IMR-90 (cell line): ENCODE data around the gene FAM200C. TPM values are rescaled to one million over a fixed set of nuclear protein-coding genes. Genes with fewer than 3 reads are reported as not detected.

Source experiments
- ATAC-seq: fragments of 200-7000 bp; cut with Tn5 transposase; 2 replicates; pipeline ENCODE4 v1.9.1; 2020; ENCODE audit warnings: low read depth, mild to moderate bottlenecking, moderate library complexity
- BruUV-seq: library from RNA; stranded (reverse); fragments of 400-500 nt; replicated peaks from 2 replicates; lab custom pipeline; 2021; lab: Mats Ljungman, UMichigan
- CTCF ChIA-PET: fragments of 300-600 bp; formaldehyde crosslinking; extraction: SDS; loops from one replicate; lab custom pipeline; 2021; ENCODE audit warnings: antibody characterized with exemption; lab: Yijun Ruan, JAX
- POLR2A ChIA-PET: fragments of 300-600 bp; sonication (Branson Sonifier 250); formaldehyde crosslinking; loops from one replicate; lab custom pipeline; 2022; ENCODE audit warnings: antibody characterized with exemption; ENCODE audit not compliant: unreplicated experiment; lab: Charles Lee
- DNase-seq: peaks from one replicate; pipeline ENCODE4 v3.0.0; 2013
- H2AFZ ChIP-seq: replicated peaks from 2 replicates; pipeline ENCODE3; 2013; ENCODE audit warnings: low read length, mild to moderate bottlenecking; ENCODE audit not compliant: poor library complexity
- H2AK5ac ChIP-seq: 2 replicates; pipeline ENCODE4 v1.6.1; 2013; ENCODE audit warnings: low read depth, low read length, inconsistent platforms
- H2AK9ac ChIP-seq: replicated peaks from 2 replicates; pipeline ENCODE3; 2013; ENCODE audit warnings: mild to moderate bottlenecking, low read depth, low read length, moderate library complexity; ENCODE audit not compliant: poor library complexity
- H2BK120ac ChIP-seq: 2 replicates; pipeline ENCODE4 v1.6.1; 2013; ENCODE audit warnings: low read depth, low read length, inconsistent platforms
- H2BK15ac ChIP-seq: 3 replicates; pipeline ENCODE4 v1.6.1; 2013; ENCODE audit warnings: low read depth, low read length, inconsistent platforms
- H2BK20ac ChIP-seq: 2 replicates; pipeline ENCODE4 v1.6.1; 2013; ENCODE audit warnings: low read depth, mild to moderate bottlenecking, inconsistent platforms, low read length, moderate library complexity
- H2BK5ac ChIP-seq: 2 replicates; pipeline ENCODE4 v1.6.1; 2013; ENCODE audit warnings: mild to moderate bottlenecking, low read depth, low read length, inconsistent platforms; ENCODE audit not compliant: poor library complexity, severe bottlenecking
- H3K14ac ChIP-seq: replicated peaks from 2 replicates; pipeline ENCODE4 v1.6.1; 2013; ENCODE audit warnings: low read depth, low read length, inconsistent platforms
- H3K18ac ChIP-seq: 2 replicates; pipeline ENCODE4 v1.6.1; 2013; ENCODE audit warnings: low read depth, low read length, control low read depth
- H3K23ac ChIP-seq: 2 replicates; pipeline ENCODE4 v1.6.1; 2013; ENCODE audit warnings: low read depth, low read length, inconsistent platforms
- H3K27ac ChIP-seq: 2 replicates; pipeline ENCODE4 v1.5.1; 2013; ENCODE audit warnings: mild to moderate bottlenecking, control low read depth, low read length; ENCODE audit not compliant: insufficient read depth
- H3K27me3 ChIP-seq: 2 replicates; pipeline ENCODE4 v1.6.1; 2013; ENCODE audit warnings: low read length; ENCODE audit not compliant: control insufficient read depth, insufficient read depth
- H3K36me3 ChIP-seq: 2 replicates; pipeline ENCODE4 v1.6.1; 2013; ENCODE audit warnings: low read length, mixed read lengths; ENCODE audit not compliant: control insufficient read depth, insufficient read depth
- H3K4ac ChIP-seq: 2 replicates; pipeline ENCODE4 v1.6.1; 2013; ENCODE audit warnings: low read depth, low read length, inconsistent platforms
- H3K4me1 ChIP-seq: 2 replicates; pipeline ENCODE4 v1.6.1; 2013; ENCODE audit warnings: low read length, mixed read lengths; ENCODE audit not compliant: control insufficient read depth, insufficient read depth
- H3K4me2 ChIP-seq: 2 replicates; pipeline ENCODE4 v1.6.1; 2013; ENCODE audit warnings: low read depth, mild to moderate bottlenecking, control low read depth, low read length, moderate library complexity
- H3K4me3 ChIP-seq: 2 replicates; pipeline ENCODE4 v1.5.1; 2013; ENCODE audit warnings: low read depth, mild to moderate bottlenecking, control low read depth, low read length, moderate library complexity; ENCODE audit not compliant: insufficient read depth
- H3K56ac ChIP-seq: 2 replicates; pipeline ENCODE4 v1.6.1; 2013; ENCODE audit warnings: low read length, inconsistent platforms; ENCODE audit not compliant: insufficient read depth; ENCODE audit errors: extremely low read depth
- H3K79me1 ChIP-seq, 2 experiments: 2 replicates each; pipeline ENCODE4 v1.6.1; 2013; ENCODE audit warnings: low read length in 2 of 2, inconsistent platforms in 1 of 2, low read depth in 1 of 2
- H3K9ac ChIP-seq: 2 replicates; pipeline ENCODE4 v1.6.1; 2013; ENCODE audit warnings: low read depth, low read length, control low read depth
- H3K9me1 ChIP-seq: 2 replicates; pipeline ENCODE4 v1.6.1; 2013; ENCODE audit warnings: low read length, inconsistent platforms; ENCODE audit not compliant: insufficient read depth
- H3K9me3 ChIP-seq: 2 replicates; pipeline ENCODE4 v1.6.1; 2013; ENCODE audit warnings: low read length; ENCODE audit not compliant: control insufficient read depth, insufficient read depth
- H4K20me1 ChIP-seq: 2 replicates; pipeline ENCODE4 v1.6.1; 2013; ENCODE audit warnings: low read length, inconsistent platforms; ENCODE audit not compliant: insufficient read depth
- H4K5ac ChIP-seq: 2 replicates; pipeline ENCODE4 v1.6.1; 2013; ENCODE audit warnings: mild to moderate bottlenecking, low read depth, low read length, control low read depth
- H4K8ac ChIP-seq, 2 experiments: 2 replicates each; pipeline ENCODE4 v1.6.1; 2013; ENCODE audit warnings: low read depth in 2 of 2, low read length in 2 of 2, control low read depth in 1 of 2, inconsistent platforms in 1 of 2
- H4K91ac ChIP-seq: 2 replicates; pipeline ENCODE4 v1.6.1; 2013; ENCODE audit warnings: low read depth, low read length, inconsistent platforms; ENCODE audit not compliant: insufficient read depth
- BHLHE40 ChIP-seq: fragments of 150-350 bp; IDR thresholded peaks from 2 replicates; pipeline ENCODE4 v1.6.1; 2016; ENCODE audit warnings: mild to moderate bottlenecking, low read depth, low read length
- CTCF ChIP-seq: conservative IDR thresholded peaks from 2 replicates; pipeline ENCODE4 v1.5.1; 2012; ENCODE audit warnings: mild to moderate bottlenecking, low read depth, low read length, improper control_type of control experiment
- ELK1 ChIP-seq: fragments of 150-350 bp; IDR thresholded peaks from 2 replicates; pipeline ENCODE4 v1.6.1; 2016; ENCODE audit warnings: low read depth, mild to moderate bottlenecking, low read length, moderate library complexity, borderline replicate concordance
- FOS ChIP-seq: fragments of 150-350 bp; IDR thresholded peaks from 2 replicates; pipeline ENCODE4 v1.6.1; 2016; ENCODE audit warnings: low read depth, low read length
- MAZ ChIP-seq: IDR thresholded peaks from 2 replicates; pipeline ENCODE4 v1.6.1; 2012; ENCODE audit warnings: low read depth, mild to moderate bottlenecking, low read length, improper control_type of control experiment, moderate library complexity, borderline replicate concordance
- POLR2A ChIP-seq: IDR thresholded peaks from 2 replicates; pipeline ENCODE4 v1.6.1; 2012; ENCODE audit warnings: mild to moderate bottlenecking, low read depth, low read length
- RCOR1 ChIP-seq: IDR thresholded peaks from 2 replicates; pipeline ENCODE4 v1.6.1; 2012; ENCODE audit warnings: mild to moderate bottlenecking, low read length, improper control_type of control experiment; ENCODE audit not compliant: insufficient replicate concordance
- RFX5 ChIP-seq: IDR thresholded peaks from 2 replicates; pipeline ENCODE4 v1.8.0; 2012; ENCODE audit warnings: low read depth, mild to moderate bottlenecking, low read length, moderate library complexity
- SMC3 ChIP-seq: fragments of 150-350 bp; IDR thresholded peaks from 2 replicates; pipeline ENCODE4 v1.6.1; 2016; ENCODE audit warnings: low read depth, mild to moderate bottlenecking, antibody characterized with exemption, low read length, moderate library complexity
- USF2 ChIP-seq: fragments of 150-350 bp; IDR thresholded peaks from 2 replicates; pipeline ENCODE4 v1.6.1; 2017; ENCODE audit warnings: mild to moderate bottlenecking, antibody characterized with exemption, low read length, low read depth
- WGBS, 2 experiments: methylation state at CpG; one replicate each; pipeline versions ENCODE4 v1.1.5 to v1.1.7; 2013; ENCODE audit warnings: missing lambda C conversion rate in 2 of 2; ENCODE audit not compliant: insufficient read length in 1 of 2; ENCODE audit errors: extremely low coverage in 2 of 2; 5-methylcytosine and 5-hydroxymethylcytosine counted together
- dilution Hi-C: fragments of 300-500 bp; cut with HindIII; formaldehyde crosslinking; loops from one replicate; pipeline ENCODE4 v1.14.3; 2018; ENCODE audit warnings: low sequenced_read_pairs; ENCODE audit not compliant: unreplicated experiment
- in situ Hi-C: fragments of 300-500 bp; cut with MboI; formaldehyde crosslinking; loops from 3 replicates; pipeline ENCODE4 v1.14.3; 2019; ENCODE audit warnings: low sequenced_read_pairs, inconsistent platforms, mixed read lengths
- intact Hi-C: fragments of 100-400 bp; cut with micrococcal nuclease; formaldehyde crosslinking; loops from 2 replicates; pipeline ENCODE4 v1.10.0; 2022
- polyA plus RNA-seq, 3 experiments: library from polyadenylated mRNA; depleted of rRNA; stranded (reverse); fragments of >200 nt; gene quantifications; 2 replicates each; pipeline ENCODE4 v1.2.3, GENCODE V29; 2012; ENCODE audit warnings: low replicate concordance in 1 of 3
- total RNA-seq: library from RNA; depleted of rRNA; stranded (reverse); fragments of >200 nt; gene quantifications from 2 replicates; pipeline ENCODE4 v1.2.3, GENCODE V29; 2012

Gene FAM200C
- total and polyA plus RNA-seq, 2 of the 4 experiments (the other 2 are of a cell fraction): 1.7 to 6.3 TPM

GRCh38 chr5:160432196-160432595 is 32.3 kb upstream of the FAM200C start:
- Histone ChIP-seq H3K4ac (no peak overlapping the region), H2AK5ac (no peak overlapping the region), H2BK5ac (no peak overlapping the region), H2BK20ac (no peak overlapping the region), H3K23ac (no peak overlapping the region), H3K9ac (no peak overlapping the region), H3K9me1 (no peaks in the 10 kb centered on the region), H3K56ac (no peak overlapping the region), H3K4me3 (no peak overlapping the region), H2AK9ac (no peak overlapping the region), H4K91ac (no peak overlapping the region), H2AFZ (no peak overlapping the region), H3K27ac (no peak overlapping the region), H4K5ac (no peak overlapping the region), H4K8ac (no peak overlapping the region), H2BK15ac (no peak overlapping the region), H3K4me1 (no peaks in the 10 kb centered on the region), H3K14ac (no peak overlapping the region), H3K9me3 (no peaks in the 10 kb centered on the region), H3K79me1 (0 out of 4 replicates have a peak, but pooled peaks cover 0 to 4% of the 10 kb centered on the region in 2 experiments), H3K4me2 (no peak overlapping the region), H2BK120ac (no peak overlapping the region), H4K20me1 (no peaks in the 10 kb centered on the region), H3K36me3 (peaks cover 5% of the 10 kb centered on the region), H3K27me3 (no peaks in the 10 kb centered on the region), H3K18ac (no peak overlapping the region)
- ATAC-seq: no peak
- dilution Hi-C loops: no loop called here
- no TSS peak for BruUV-seq
- intact Hi-C loops: loop anchor here (10.0 kb wide), 1 partner anchor 1113 kb away; the partner anchor contains the start of gene GABRB2
- in situ Hi-C loops: no loop called here
- WGBS, 2 experiments: 100% methylated on average over 2 of the region's 4 CpGs; no CpG with 5 or more reads in 1 of the 2 experiments
- ChIA-PET POLR2A (no interaction called here), CTCF (no interaction called here)
- no peak for DNase-seq
- TF ChIP-seq USF2 (no peak), SMC3 (no peak), MAZ (no peak), BHLHE40 (no peak), RCOR1 (no peak), POLR2A (no peak), ELK1 (no peak), CTCF (no peak), RFX5 (no peak), FOS (no peak)
